ENCODE data around the gene SEC23IP.

SEC23IP gene

GRCh38 chr10:119853574-119853973 lies 39.0 kb upstream of the SEC23IP start:
- DNase-seq (ENCODE audit: low read depth) = no peak
- TF ChIP-seq, protein P1, sequence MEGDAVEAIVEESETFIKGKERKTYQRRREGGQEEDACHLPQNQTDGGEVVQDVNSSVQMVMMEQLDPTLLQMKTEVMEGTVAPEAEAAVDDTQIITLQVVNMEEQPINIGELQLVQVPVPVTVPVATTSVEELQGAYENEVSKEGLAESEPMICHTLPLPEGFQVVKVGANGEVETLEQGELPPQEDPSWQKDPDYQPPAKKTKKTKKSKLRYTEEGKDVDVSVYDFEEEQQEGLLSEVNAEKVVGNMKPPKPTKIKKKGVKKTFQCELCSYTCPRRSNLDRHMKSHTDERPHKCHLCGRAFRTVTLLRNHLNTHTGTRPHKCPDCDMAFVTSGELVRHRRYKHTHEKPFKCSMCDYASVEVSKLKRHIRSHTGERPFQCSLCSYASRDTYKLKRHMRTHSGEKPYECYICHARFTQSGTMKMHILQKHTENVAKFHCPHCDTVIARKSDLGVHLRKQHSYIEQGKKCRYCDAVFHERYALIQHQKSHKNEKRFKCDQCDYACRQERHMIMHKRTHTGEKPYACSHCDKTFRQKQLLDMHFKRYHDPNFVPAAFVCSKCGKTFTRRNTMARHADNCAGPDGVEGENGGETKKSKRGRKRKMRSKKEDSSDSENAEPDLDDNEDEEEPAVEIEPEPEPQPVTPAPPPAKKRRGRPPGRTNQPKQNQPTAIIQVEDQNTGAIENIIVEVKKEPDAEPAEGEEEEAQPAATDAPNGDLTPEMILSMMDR (conservative IDR thresholded peaks at IDR 0.05; ENCODE audit: control insufficient read depth, insufficient read depth, low read depth, low read length) = no peak
- no peak overlapping the region for H3K4me3 ChIP-seq (ENCODE audit: control insufficient read depth, low read depth, low read length)

DNA sequence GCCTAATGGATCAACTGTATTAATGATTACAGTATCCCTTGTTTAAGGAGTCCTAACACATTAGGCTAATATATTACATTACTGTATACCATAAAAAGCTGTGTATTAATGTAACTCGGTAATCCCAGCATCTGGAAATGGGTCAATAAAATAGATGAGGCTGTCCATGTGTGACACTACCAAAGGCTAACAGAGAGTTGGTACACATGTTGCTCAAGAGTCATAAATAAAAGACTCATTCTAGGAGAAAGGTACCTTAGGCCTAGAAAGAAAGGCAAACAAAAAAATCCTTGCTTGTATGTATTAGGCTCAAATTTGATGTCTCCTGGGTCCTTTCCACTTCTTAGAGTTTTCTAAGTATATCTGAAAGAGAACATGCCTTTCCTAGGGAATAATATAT lies 34.5 kb upstream of the SEC23IP start:
- no peak overlapping the region for H3K4me3 ChIP-seq (ENCODE audit: control insufficient read depth, low read depth, low read length)
- DNase-seq (ENCODE audit: low read depth) = peak; percentile 22
- TF ChIP-seq, protein P1 (conservative IDR thresholded peaks at IDR 0.05; ENCODE audit: control insufficient read depth, insufficient read depth, low read depth, low read length) = no peak

GRCh38 chr10:119859420-119860258 lies 32.9 kb upstream of the SEC23IP start:
- peak; percentile 64 for DNase-seq (ENCODE audit: low read depth)
- no peak overlapping the region for H3K4me3 ChIP-seq (ENCODE audit: control insufficient read depth, low read depth, low read length)
- TF ChIP-seq, protein P1 (conservative IDR thresholded peaks at IDR 0.05; ENCODE audit: control insufficient read depth, insufficient read depth, low read depth, low read length) = peak; percentile 60

- peak; percentile 26 for DNase-seq (ENCODE audit: low read depth)
- no peak overlapping the region for H3K4me3 ChIP-seq (ENCODE audit: control insufficient read depth, low read depth, low read length)
- TF ChIP-seq, protein P1 (conservative IDR thresholded peaks at IDR 0.05; ENCODE audit: control insufficient read depth, insufficient read depth, low read depth, low read length) = no peak
Observed at GRCh38 chr10:119860866-119861607, 31.5 kb upstream of the SEC23IP start.

DNA sequence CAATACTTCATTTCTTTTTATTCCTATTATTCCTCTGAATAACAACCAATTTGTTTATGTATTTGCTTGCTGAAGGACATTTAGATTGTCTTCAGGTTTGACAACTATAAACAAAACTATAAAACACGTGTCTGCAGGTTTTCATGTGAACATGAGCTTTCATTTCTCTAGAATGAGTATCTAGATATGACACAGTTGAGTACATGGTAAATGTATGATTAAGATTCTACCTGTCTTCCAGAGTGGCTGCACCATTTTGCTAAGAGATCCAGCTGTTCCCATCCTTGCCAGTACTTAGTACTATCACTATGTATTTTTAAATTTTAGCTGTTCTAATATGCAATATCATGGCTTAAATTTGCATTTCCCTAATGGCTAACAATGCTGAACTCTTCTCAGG lies 30.0 kb upstream of the SEC23IP start:
- H3K4me3 ChIP-seq (ENCODE audit: control insufficient read depth, low read depth, low read length) = no peak overlapping the region
- no peak for DNase-seq (ENCODE audit: low read depth)
- TF ChIP-seq, protein P1 (conservative IDR thresholded peaks at IDR 0.05; ENCODE audit: control insufficient read depth, insufficient read depth, low read depth, low read length) = no peak

GRCh38 chr10:119863951-119864565 lies 28.5 kb upstream of the SEC23IP start:
- TF ChIP-seq, protein P1 (conservative IDR thresholded peaks at IDR 0.05; ENCODE audit: control insufficient read depth, insufficient read depth, low read depth, low read length) = no peak
- no peak for DNase-seq (ENCODE audit: low read depth)
- no peak overlapping the region for H3K4me3 ChIP-seq (ENCODE audit: control insufficient read depth, low read depth, low read length)
